ENCODE results near the gene LCLAT1.

GRCh38 chr2:30629866-30630265, 182.8 kb downstream of the LCLAT1 start:
- TF ChIP-seq YY1 (IDR thresholded peaks at IDR 0.05; ENCODE audit: low read depth) (no peak), ELF1 (IDR thresholded peaks at IDR 0.05) (no peak), ZBTB33 (IDR thresholded peaks at IDR 0.05; ENCODE audit: borderline replicate concordance, low read depth) (no peak)
